ENCODE data around the gene ARHGEF12.

- TF ChIP-seq CTCF (optimal IDR thresholded peaks at IDR 0.05 in 1 of 3, IDR thresholded peaks at IDR 0.05 in 1 of 3, conservative IDR thresholded peaks at IDR 0.05 in 1 of 3; ENCODE audit: extremely low read depth in 1 of 3, insufficient read depth in 2 of 3, low read length in 3 of 3) (no peak), EZH2 (IDR thresholded peaks at IDR 0.05; ENCODE audit: low read length) (no peak)
These were observed 61.9 kb downstream of the ARHGEF12 start for GRCh38 chr11:120398132-120398531.
